HEK293 (cell line): ENCODE measurements around the gene MAML2.

ENCODE experiments used
- CTCF ChIA-PET: fragments of 350-600 bp; formaldehyde crosslinking; extraction: SDS; loops from one replicate; lab custom pipeline; 2021; ENCODE audit warnings: antibody characterized with exemption; lab: Yijun Ruan, JAX
- POLR2A ChIA-PET: fragments of 300-600 bp; formaldehyde crosslinking; extraction: SDS; loops from one replicate; lab custom pipeline; 2020; ENCODE audit warnings: antibody characterized with exemption, inconsistent platforms; lab: Yijun Ruan, JAX
- H3K27ac ChIP-seq: fragments of 200-500 bp; sonication (Bioruptor generic); 2 replicates; pipeline ENCODE4 v1.5.1; 2014; ENCODE audit warnings: low read depth, low read length, control low read depth, inconsistent platforms; ENCODE audit errors: extremely low read depth
- H3K36me3 ChIP-seq, 2 experiments: fragments of 200-500 bp in 1 of 2; sonication (Bioruptor generic) in 1 of 2; 1 replicate in 1 of 2; 2 replicates in 1 of 2; pipeline ENCODE4 v1.5.1; 2014 to 2017; ENCODE audit warnings: inconsistent platforms in 2 of 2, low read length in 2 of 2; ENCODE audit not compliant: control insufficient read depth in 2 of 2, insufficient read depth in 1 of 2
- H3K4me1 ChIP-seq: fragments of 200-500 bp; sonication (Bioruptor generic); 2 replicates; pipeline ENCODE4 v1.5.1; 2014; ENCODE audit warnings: mild to moderate bottlenecking, low read length, inconsistent platforms; ENCODE audit not compliant: control insufficient read depth, insufficient read depth
- H3K4me3 ChIP-seq: 2 replicates; pipeline ENCODE4 v1.5.1; 2011; ENCODE audit warnings: low read depth, mild to moderate bottlenecking, control low read depth, low read length, moderate library complexity
- H3K9me3 ChIP-seq: fragments of 200-500 bp; sonication (Bioruptor generic); 2 replicates; pipeline ENCODE4 v1.5.1; 2014; ENCODE audit warnings: low read depth, low read length, inconsistent platforms; ENCODE audit not compliant: control insufficient read depth, insufficient read depth
- HOXA7 ChIP-seq: sonication (generic); formaldehyde crosslinking; IDR thresholded peaks from 2 replicates; pipeline ENCODE4 v1.8.1; 2022; ENCODE audit warnings: missing genetic modification reagents, borderline replicate concordance
- SALL2 ChIP-seq: fragments of 450-650 bp; formaldehyde crosslinking; IDR thresholded peaks from 2 replicates; pipeline ENCODE4 v1.5.0; 2017; ENCODE audit warnings: missing biosample characterization, mild to moderate bottlenecking, missing genetic modification characterization, borderline replicate concordance
- SCRT2 ChIP-seq: fragments of 450-650 bp; formaldehyde crosslinking; IDR thresholded peaks from 2 replicates; pipeline ENCODE4 v1.5.1; 2016; ENCODE audit warnings: missing biosample characterization, missing genetic modification characterization
- SP2 ChIP-seq: fragments of 450-650 bp; formaldehyde crosslinking; IDR thresholded peaks from 2 replicates; pipeline ENCODE4 v1.5.1; 2016; ENCODE audit warnings: missing biosample characterization, missing genetic modification characterization
- ZFHX2 ChIP-seq: fragments of 450-650 bp; formaldehyde crosslinking; conservative IDR thresholded peaks from 2 replicates; pipeline ENCODE4 v1.5.1; 2016; ENCODE audit warnings: missing biosample characterization, missing genetic modification characterization
- ZNF121 ChIP-seq: fragments of 450-650 bp; formaldehyde crosslinking; IDR thresholded peaks from 2 replicates; pipeline ENCODE4 v1.5.1; 2016; ENCODE audit warnings: missing biosample characterization, missing genetic modification characterization
- ZNF214 ChIP-seq: fragments of 450-650 bp; formaldehyde crosslinking; IDR thresholded peaks from 2 replicates; pipeline ENCODE4 v1.5.1; 2017; ENCODE audit warnings: missing biosample characterization, mild to moderate bottlenecking, missing genetic modification characterization, borderline replicate concordance
- ZNF248 ChIP-seq: fragments of 450-650 bp; formaldehyde crosslinking; IDR thresholded peaks from 2 replicates; pipeline ENCODE4 v1.5.1; 2017; ENCODE audit warnings: missing biosample characterization, missing genetic modification characterization
- ZNF37A ChIP-seq: fragments of 450-650 bp; IDR thresholded peaks from 2 replicates; pipeline ENCODE4 v1.5.1; 2018; ENCODE audit warnings: missing biosample characterization, missing genetic modification characterization
- ZNF48 ChIP-seq: fragments of 450-650 bp; formaldehyde crosslinking; IDR thresholded peaks from 2 replicates; pipeline ENCODE4 v1.5.1; 2016; ENCODE audit warnings: missing biosample characterization, missing genetic modification characterization
- ZNF510 ChIP-seq: fragments of 450-650 bp; formaldehyde crosslinking; IDR thresholded peaks from 2 replicates; pipeline ENCODE4 v1.5.1; 2018; ENCODE audit warnings: mild to moderate bottlenecking, missing genetic modification characterization, missing biosample characterization; ENCODE audit not compliant: insufficient replicate concordance
- ZNF521 ChIP-seq: fragments of 450-650 bp; formaldehyde crosslinking; IDR thresholded peaks from 2 replicates; pipeline ENCODE4 v1.5.1; 2017; ENCODE audit warnings: missing biosample characterization, mild to moderate bottlenecking, missing genetic modification characterization
- ZNF544 ChIP-seq: fragments of 450-650 bp; formaldehyde crosslinking; IDR thresholded peaks from 2 replicates; pipeline ENCODE4 v1.5.0; 2017; ENCODE audit warnings: missing biosample characterization, missing genetic modification characterization
- ZNF549 ChIP-seq: fragments of 450-650 bp; IDR thresholded peaks from 2 replicates; pipeline ENCODE4 v1.5.1; 2018; ENCODE audit warnings: missing biosample characterization, missing genetic modification characterization, mild to moderate bottlenecking, inconsistent platforms, moderate library complexity
- ZNF571 ChIP-seq: fragments of 450-650 bp; formaldehyde crosslinking; IDR thresholded peaks from 2 replicates; pipeline ENCODE4 v1.5.0; 2017; ENCODE audit warnings: missing biosample characterization, missing genetic modification characterization
- ZNF600 ChIP-seq: fragments of 450-650 bp; formaldehyde crosslinking; IDR thresholded peaks from 2 replicates; pipeline ENCODE4 v1.5.1; 2016; ENCODE audit warnings: missing biosample characterization, missing genetic modification characterization
- ZNF624 ChIP-seq: fragments of 450-650 bp; formaldehyde crosslinking; IDR thresholded peaks from 2 replicates; pipeline ENCODE4 v1.5.1; 2017; ENCODE audit warnings: missing biosample characterization, missing genetic modification characterization
- ZNF658 ChIP-seq: fragments of 450-650 bp; formaldehyde crosslinking; IDR thresholded peaks from 2 replicates; pipeline ENCODE4; 2016; ENCODE audit warnings: missing biosample characterization, missing genetic modification characterization
- ZNF791 ChIP-seq: fragments of 450-650 bp; formaldehyde crosslinking; IDR thresholded peaks from 2 replicates; pipeline ENCODE4 v1.5.1; 2016; ENCODE audit warnings: missing biosample characterization, missing genetic modification characterization
- TF ChIP-seq, protein P1 (sequence below): fragments of 450-650 bp; formaldehyde crosslinking; IDR thresholded peaks from 2 replicates; pipeline ENCODE4 v1.5.1; 2016; ENCODE audit warnings: missing biosample characterization, missing genetic modification characterization
- TF ChIP-seq, protein P2 (sequence below): fragments of 450-650 bp; formaldehyde crosslinking; IDR thresholded peaks from 2 replicates; pipeline ENCODE4 v1.5.1; 2016; ENCODE audit warnings: missing biosample characterization, missing genetic modification characterization, low read depth
- TF ChIP-seq, protein P3 (sequence below): fragments of 450-650 bp; formaldehyde crosslinking; IDR thresholded peaks from 2 replicates; pipeline ENCODE4 v1.5.1; 2016; ENCODE audit warnings: missing biosample characterization, missing genetic modification characterization
- TF ChIP-seq, protein P4 (sequence below): fragments of 450-650 bp; formaldehyde crosslinking; IDR thresholded peaks from 2 replicates; pipeline ENCODE4 v1.5.1; 2016; ENCODE audit warnings: missing biosample characterization, missing genetic modification characterization

Gene MAML2

DNA sequence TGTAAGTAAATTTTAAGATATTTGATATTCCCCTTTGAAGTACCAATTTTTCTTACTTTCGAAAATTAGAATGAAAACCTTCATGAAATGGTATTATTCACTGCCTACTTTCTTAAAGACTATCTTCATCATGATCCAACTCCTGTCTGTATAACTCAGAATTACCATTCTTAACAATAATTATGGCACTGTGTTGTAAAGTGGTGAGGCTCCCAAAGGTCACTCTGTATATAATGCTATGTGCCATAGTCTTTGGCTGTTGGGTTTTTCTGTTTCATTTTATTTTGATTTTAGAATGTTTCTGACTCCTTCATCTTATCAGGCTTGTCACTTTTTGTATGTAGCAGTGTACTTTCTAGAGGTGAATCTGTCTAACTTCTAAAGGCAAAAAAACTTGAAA, 52.4 kb downstream of the MAML2 start:
- no peaks in the 10 kb centered on the region for H3K9me3 ChIP-seq
- H3K4me3 ChIP-seq = no peak overlapping the region
- H3K27ac ChIP-seq = no peak overlapping the region
- no peaks in the 10 kb centered on the region for H3K4me1 ChIP-seq
- no peak for TF ChIP-seq SCRT2 (tag by site-specific recombination)
- TF ChIP-seq ZNF214 (tag by site-specific recombination) = no peak
- no peak for TF ChIP-seq ZNF624 (tag by site-specific recombination)
- TF ChIP-seq ZNF521 (tag by site-specific recombination) = no peak
- TF ChIP-seq, protein P1, sequence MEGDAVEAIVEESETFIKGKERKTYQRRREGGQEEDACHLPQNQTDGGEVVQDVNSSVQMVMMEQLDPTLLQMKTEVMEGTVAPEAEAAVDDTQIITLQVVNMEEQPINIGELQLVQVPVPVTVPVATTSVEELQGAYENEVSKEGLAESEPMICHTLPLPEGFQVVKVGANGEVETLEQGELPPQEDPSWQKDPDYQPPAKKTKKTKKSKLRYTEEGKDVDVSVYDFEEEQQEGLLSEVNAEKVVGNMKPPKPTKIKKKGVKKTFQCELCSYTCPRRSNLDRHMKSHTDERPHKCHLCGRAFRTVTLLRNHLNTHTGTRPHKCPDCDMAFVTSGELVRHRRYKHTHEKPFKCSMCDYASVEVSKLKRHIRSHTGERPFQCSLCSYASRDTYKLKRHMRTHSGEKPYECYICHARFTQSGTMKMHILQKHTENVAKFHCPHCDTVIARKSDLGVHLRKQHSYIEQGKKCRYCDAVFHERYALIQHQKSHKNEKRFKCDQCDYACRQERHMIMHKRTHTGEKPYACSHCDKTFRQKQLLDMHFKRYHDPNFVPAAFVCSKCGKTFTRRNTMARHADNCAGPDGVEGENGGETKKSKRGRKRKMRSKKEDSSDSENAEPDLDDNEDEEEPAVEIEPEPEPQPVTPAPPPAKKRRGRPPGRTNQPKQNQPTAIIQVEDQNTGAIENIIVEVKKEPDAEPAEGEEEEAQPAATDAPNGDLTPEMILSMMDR (tag by site-specific recombination) = no peak
- POLR2A ChIA-PET = no interaction called here
- no peaks in the 10 kb centered on the region for H3K36me3 ChIP-seq
- CTCF ChIA-PET = no interaction called here

DNA sequence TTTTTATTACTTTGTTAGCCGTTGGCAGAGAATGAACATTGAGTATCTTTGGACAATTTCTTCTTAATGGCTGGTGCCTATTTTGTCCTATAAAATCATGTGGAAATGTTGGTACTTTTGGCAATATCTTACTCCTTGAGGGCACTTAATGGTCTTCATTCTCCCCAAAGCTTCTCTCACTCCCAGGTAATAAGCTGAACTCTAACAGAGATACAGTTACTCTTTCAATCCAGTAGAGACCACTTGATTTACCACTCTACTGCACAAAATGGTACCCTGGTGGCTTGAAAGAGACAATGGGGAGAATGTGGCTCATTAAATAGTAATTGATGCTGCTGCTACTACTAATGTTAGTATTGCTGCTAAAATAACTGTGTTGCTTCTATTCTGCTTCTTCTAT, 53.0 kb downstream of the MAML2 start:
- no peak for TF ChIP-seq ZNF571 (tag by site-specific recombination)
- TF ChIP-seq ZFHX2 (tag by site-specific recombination) = no peak
- TF ChIP-seq, protein P2, sequence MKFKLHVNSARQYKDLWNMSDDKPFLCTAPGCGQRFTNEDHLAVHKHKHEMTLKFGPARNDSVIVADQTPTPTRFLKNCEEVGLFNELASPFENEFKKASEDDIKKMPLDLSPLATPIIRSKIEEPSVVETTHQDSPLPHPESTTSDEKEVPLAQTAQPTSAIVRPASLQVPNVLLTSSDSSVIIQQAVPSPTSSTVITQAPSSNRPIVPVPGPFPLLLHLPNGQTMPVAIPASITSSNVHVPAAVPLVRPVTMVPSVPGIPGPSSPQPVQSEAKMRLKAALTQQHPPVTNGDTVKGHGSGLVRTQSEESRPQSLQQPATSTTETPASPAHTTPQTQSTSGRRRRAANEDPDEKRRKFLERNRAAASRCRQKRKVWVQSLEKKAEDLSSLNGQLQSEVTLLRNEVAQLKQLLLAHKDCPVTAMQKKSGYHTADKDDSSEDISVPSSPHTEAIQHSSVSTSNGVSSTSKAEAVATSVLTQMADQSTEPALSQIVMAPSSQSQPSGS (tag by site-specific recombination) = no peak
- TF ChIP-seq SP2 = no peak
- TF ChIP-seq ZNF544 (tag by site-specific recombination) = no peak
- TF ChIP-seq ZNF549 (tag by site-specific recombination) = no peak
- TF ChIP-seq ZNF510 = no peak
- TF ChIP-seq ZNF121 (tag by site-specific recombination) = no peak
- no peak for TF ChIP-seq ZNF37A (tag by site-specific recombination)
- no peak for TF ChIP-seq ZNF791 (tag by site-specific recombination)
- no peak for TF ChIP-seq ZNF248 (tag by site-specific recombination)
- TF ChIP-seq ZNF658 (tag by site-specific recombination) = no peak
- TF ChIP-seq, protein P3, sequence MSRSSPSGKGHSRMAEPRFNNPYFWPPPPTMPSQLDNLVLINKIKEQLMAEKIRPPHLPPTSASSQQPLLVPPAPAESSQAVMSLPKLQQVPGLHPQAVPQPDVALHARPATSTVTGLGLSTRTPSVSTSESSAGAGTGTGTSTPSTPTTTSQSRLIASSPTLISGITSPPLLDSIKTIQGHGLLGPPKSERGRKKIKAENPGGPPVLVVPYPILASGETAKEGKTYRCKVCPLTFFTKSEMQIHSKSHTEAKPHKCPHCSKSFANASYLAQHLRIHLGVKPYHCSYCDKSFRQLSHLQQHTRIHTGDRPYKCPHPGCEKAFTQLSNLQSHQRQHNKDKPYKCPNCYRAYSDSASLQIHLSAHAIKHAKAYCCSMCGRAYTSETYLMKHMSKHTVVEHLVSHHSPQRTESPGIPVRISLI = no peak
- no peak for TF ChIP-seq ZNF48
- TF ChIP-seq, protein P4, sequence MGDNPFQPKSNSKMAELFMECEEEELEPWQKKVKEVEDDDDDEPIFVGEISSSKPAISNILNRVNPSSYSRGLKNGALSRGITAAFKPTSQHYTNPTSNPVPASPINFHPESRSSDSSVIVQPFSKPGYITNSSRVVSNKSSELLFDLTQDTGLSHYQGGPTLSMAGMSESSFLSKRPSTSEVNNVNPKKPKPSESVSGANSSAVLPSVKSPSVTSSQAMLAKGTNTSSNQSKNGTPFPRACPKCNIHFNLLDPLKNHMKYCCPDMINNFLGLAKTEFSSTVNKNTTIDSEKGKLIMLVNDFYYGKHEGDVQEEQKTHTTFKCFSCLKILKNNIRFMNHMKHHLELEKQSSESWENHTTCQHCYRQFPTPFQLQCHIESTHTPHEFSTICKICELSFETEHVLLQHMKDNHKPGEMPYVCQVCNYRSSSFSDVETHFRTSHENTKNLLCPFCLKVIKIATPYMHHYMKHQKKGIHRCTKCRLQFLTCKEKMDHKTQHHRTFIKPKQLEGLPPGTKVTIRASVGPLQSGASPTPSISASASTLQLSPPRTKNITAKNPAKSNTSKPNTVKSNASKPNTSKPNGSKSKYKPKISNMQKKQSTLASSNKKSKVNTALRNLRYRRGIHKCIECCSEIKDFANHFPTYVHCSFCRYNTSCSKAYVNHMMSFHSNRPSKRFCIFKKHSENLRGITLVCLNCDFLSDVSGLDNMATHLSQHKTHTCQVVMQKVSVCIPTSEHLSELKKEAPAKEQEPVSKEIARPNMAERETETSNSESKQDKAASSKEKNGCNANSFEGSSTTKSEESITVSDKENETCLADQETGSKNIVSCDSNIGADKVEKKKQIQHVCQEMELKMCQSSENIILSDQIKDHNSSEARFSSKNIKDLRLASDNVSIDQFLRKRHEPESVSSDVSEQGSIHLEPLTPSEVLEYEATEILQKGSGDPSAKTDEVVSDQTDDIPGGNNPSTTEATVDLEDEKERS (tag by site-specific recombination) = no peak
- TF ChIP-seq ZNF600 (tag by site-specific recombination) = no peak
- no peak for TF ChIP-seq SALL2 (tag by site-specific recombination)
- no peak for TF ChIP-seq HOXA7 (CRISPR knock-in tag)
- no peak overlapping the region for H3K27ac ChIP-seq
- H3K9me3 ChIP-seq = no peaks in the 10 kb centered on the region
- no peaks in the 10 kb centered on the region for H3K4me1 ChIP-seq
- CTCF ChIA-PET = no interaction called here
- POLR2A ChIA-PET = no interaction called here
- H3K36me3 ChIP-seq = no peaks in the 10 kb centered on the region
- H3K4me3 ChIP-seq = no peak overlapping the region
